Activated T-helper 2 cell treated with anti-CD3 and anti-CD28 coated beads, Interferon-gamma antibody, Interleukin-2, Interleukin-4, amounts not matched to agents 10 μg/mL and 5 μg/mL and 100 μg/mL, durations not matched to agents 14 hours and 24 hours and 36 hours (primary cell): ENCODE results near the gene SLC25A5. TPM values are rescaled to one million over a fixed set of nuclear protein-coding genes. Genes with fewer than 3 reads are reported as not detected.
A peak's percentile ranks its signal among the peaks of the same experiment; 100 is the strongest.
"Not testable (repeated sequence)": the region's sequence is repeated elsewhere in the genome, so short reads cannot be mapped to it uniquely, and the experiment has no call there.

ENCODE experiments used
- DNase-seq: peaks from one replicate; pipeline ENCODE4 v3.0.0; 2021; ENCODE audit warnings: low spot score
- H3K27ac Mint-ChIP-seq: one replicate; pipeline ENCODE4 v1.8.0; 2021; ENCODE audit warnings: mixed read lengths
- H3K27me3 Mint-ChIP-seq: one replicate; pipeline ENCODE4 v1.8.0; 2021; ENCODE audit warnings: low read depth, mixed read lengths
- H3K36me3 Mint-ChIP-seq: one replicate; pipeline ENCODE4 v1.8.0; 2021; ENCODE audit warnings: low read depth, mixed read lengths
- H3K4me1 Mint-ChIP-seq: one replicate; pipeline ENCODE4 v1.8.0; 2021; ENCODE audit warnings: low read depth, mixed read lengths
- H3K4me3 Mint-ChIP-seq: one replicate; pipeline ENCODE4 v1.8.0; 2021; ENCODE audit warnings: low read depth, mild to moderate bottlenecking, moderate library complexity, mixed read lengths
- H3K9me3 Mint-ChIP-seq: one replicate; pipeline ENCODE4 v1.8.0; 2021; ENCODE audit warnings: mixed read lengths
- intact Hi-C: fragments of 100-400 bp; cut with micrococcal nuclease; formaldehyde crosslinking; loops from one replicate; pipeline ENCODE4 v1.15.1; 2023
- total RNA-seq: library from RNA; stranded (reverse); gene quantifications from 2 replicates; pipeline ENCODE4 v1.2.3, GENCODE V29; 2022

The SLC25A5 gene
- total RNA-seq, 1 donor from 2014 or later, result 523 TPM

DNA sequence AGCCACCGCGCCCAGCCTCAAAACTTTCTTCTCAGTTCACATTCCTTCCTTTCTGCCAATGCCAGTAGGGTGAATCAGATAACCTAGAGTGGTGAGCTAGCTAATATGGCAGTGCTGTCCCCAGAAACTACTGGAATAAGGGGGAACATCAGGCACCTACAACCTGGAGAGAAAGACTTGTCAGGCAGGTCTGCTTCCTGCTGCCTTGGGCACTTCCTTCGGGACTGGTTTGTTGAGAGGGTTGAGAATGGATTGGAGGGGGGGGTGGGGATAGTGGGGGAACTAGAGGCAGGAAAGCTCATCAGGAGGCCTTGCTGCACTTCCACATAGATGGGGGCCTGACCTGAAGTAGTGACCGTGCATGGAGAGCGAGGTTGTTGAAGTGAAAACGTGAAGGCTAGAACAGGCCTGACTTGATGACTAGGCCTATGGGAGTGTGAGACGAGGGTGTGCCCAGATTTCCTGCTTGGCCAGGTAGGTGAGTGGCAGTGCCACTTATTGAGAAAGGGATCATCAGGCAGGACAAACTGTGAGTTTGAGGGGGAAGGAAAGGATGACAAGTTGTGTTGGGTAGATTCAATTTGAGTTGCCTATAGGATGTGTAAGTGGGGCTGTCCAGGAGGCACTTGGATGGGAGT lies 33.4 kb downstream of the SLC25A5 start:
- peaks cover 4% of the 10 kb centered on the region for H3K4me1 Mint-ChIP-seq
- H3K9me3 Mint-ChIP-seq, result no peaks in the 10 kb centered on the region
- H3K27me3 Mint-ChIP-seq, result no peaks in the 10 kb centered on the region
- no peak overlapping the region for H3K27ac Mint-ChIP-seq
- H3K36me3 Mint-ChIP-seq, result no peaks in the 10 kb centered on the region
- intact Hi-C loops, result no loop called here
- H3K4me3 Mint-ChIP-seq, result no peak overlapping the region
- no peak for DNase-seq

DNA sequence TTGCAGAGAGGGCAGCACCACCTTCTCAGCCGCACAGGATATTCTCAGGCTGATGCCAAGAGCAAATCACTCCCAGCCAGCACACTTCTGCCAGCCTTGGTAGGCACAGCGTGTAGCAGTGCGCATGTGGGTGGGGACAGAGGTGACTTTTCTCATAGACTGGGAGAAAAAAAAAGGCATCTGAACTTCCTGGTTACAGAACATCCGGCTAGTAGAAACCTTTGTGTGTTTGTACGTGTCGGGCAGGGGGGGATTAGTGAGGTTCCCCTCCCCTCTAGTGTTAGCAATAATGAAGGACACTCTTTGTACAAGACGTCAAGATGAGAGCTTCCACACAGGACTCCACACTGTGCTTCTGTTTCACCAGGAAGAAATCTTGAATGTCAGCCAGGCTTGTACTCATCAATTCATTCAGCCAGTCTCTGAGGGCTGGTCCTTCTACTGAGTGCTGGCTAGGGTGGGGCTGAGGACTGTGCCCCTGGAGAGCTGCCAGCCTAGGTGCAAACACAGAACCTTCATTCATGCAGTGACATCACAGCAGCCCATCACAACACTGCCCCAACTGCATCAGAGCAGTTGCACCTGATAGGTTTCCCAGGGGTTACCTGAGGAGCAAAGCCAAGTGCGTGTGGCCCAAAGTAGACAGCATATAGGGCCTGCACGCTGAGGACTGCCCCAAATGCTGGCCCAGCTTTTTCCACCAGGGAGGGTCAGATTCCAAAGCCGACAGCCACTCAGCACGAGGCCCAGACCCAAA lies 34.7 kb downstream of the SLC25A5 start:
- H3K4me1 Mint-ChIP-seq, result peaks cover 3% of the 10 kb centered on the region
- no peak for DNase-seq

DNA sequence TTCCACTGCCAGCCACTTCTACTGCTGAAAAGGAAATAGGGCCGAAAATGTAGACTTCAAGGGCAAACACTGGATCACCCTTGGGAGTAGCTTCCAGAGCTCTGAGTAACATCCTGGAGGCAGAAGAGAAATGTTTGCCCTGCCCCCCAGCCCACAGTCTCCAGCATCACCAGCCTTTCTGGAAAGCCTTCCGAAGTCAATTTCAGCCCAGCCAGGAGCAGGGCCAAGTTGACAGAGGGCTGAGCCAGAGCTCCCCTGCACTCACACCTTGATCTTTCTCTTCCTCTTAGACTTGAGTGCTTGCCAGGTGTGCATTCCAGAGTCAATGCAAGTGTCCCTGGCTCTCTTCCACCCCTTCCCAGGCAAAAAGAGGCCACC lies 35.2 kb downstream of the SLC25A5 start:
- H3K4me3 Mint-ChIP-seq, result no peak overlapping the region
- H3K4me1 Mint-ChIP-seq, result peaks cover 3% of the 10 kb centered on the region
- no peaks in the 10 kb centered on the region for H3K36me3 Mint-ChIP-seq
- no peak overlapping the region for H3K27ac Mint-ChIP-seq
- no peaks in the 10 kb centered on the region for H3K27me3 Mint-ChIP-seq
- intact Hi-C loops, result no loop called here
- no peak for DNase-seq
- H3K9me3 Mint-ChIP-seq, result no peaks in the 10 kb centered on the region

More for the DNA sequence above, 34.7 kb downstream of the SLC25A5 start:
- Mint-ChIP-seq H3K9me3 (no peaks in the 10 kb centered on the region), H3K27me3 (no peaks in the 10 kb centered on the region), H3K4me3 (no peak overlapping the region), H3K27ac (no peak overlapping the region), H3K36me3 (no peaks in the 10 kb centered on the region)
- intact Hi-C loops, result no loop called here

DNA sequence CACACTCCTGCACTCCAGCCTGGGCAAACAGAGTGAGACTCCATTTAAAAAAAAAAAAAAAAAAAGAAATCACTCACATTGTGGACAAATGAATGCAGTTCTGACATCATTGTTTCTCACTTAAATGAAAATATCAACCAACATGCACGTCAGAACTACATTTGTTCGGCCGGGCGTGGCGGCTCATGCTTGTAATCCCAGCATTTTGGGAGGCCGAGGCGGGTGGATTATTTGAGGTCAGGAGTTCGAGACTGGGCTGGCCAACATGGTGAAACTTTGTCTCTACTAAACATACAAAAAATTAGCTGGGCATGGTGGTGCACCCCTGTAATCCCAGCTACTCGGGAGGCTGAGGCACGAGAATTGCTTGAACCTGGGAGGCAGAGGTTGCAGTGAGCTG lies 36.9 kb downstream of the SLC25A5 start:
- H3K4me3 Mint-ChIP-seq, H3K36me3 Mint-ChIP-seq, DNase-seq, intact Hi-C loops, H3K27me3 Mint-ChIP-seq, H3K27ac Mint-ChIP-seq, H3K9me3 Mint-ChIP-seq, H3K4me1 Mint-ChIP-seq: not testable (repeated sequence)

DNA sequence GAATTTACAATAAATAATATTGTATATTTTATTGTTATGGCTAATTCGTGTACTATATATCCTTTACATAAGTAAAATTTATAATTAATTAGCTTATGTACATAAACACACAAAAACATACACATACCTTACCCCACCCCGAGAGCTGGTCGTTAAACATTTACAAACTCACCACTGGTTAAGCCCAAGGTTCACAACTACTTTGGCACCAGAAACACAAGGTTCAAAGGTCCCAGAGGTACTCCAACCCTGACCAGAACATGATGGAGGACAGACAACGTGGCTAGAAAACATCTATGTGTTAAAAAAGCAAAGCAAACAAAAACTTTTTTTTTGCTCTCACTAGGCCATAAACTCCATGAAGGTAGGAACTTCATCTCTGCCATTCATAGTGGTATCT lies 37.7 kb downstream of the SLC25A5 start:
- intact Hi-C loops, result no loop called here
- no peak for DNase-seq
- Mint-ChIP-seq H3K27ac (no peak overlapping the region), H3K27me3 (peaks cover 2% of the 10 kb centered on the region), H3K36me3 (no peaks in the 10 kb centered on the region), H3K4me1 (peaks cover 5% of the 10 kb centered on the region), H3K9me3 (no peaks in the 10 kb centered on the region), H3K4me3 (no peak overlapping the region)

DNA sequence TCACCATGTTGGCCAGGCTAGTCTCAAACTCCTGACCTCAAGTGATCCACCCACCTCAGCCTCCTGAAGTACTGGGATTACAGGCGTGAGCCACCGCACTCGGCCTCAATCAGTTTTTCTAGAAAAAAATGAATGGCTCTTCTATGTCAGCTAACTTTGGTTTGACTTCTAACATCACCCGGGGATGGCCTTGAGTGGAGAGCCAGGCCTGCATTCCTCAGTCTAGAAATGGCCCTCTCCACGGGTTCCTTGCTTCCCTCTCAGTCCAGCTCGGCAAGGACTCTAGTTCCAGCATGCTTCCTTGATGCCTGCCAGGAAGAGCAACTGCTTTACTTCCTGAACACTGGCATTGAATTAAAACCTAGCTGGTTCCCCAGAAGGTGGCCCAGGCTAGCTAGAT lies 39.0 kb downstream of the SLC25A5 start:
- intact Hi-C loops, result no loop called here
- Mint-ChIP-seq H3K27me3 (peaks cover 2% of the 10 kb centered on the region), H3K4me1 (peaks cover 5% of the 10 kb centered on the region), H3K4me3 (no peak overlapping the region), H3K27ac (no peak overlapping the region), H3K36me3 (no peaks in the 10 kb centered on the region), H3K9me3 (no peaks in the 10 kb centered on the region)
- DNase-seq, result no peak

DNA sequence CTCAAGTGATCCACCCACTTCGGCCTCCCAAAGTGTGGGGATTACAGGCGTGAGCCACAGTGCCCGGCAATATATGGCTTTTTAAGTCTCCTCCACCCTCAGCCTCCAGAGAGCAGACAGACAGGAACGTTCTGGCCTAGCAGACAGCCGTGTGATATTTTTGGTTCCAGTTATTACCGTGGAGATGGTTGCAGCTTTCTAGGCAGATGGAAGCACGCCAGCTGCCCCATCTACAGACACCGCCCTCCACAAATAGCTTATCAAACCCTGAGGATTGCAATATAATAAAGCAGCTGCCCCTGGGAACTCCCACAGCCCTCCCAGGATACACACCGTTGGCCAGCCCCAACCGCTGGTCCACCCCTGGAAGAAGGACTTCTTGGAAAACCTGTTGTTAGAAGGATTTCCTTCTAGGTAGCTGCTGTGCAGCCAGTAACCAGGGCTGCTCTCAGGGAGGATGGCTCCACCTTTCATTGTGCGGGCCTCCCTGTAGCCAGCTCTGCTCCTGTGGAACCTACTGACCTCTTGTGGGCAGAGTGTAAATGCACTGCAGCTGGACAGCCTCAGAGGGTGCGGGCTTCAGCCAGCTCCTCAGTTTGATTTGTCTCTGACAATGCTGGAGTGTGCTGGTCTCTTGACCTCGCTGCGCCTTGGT lies 44.0 kb downstream of the SLC25A5 start:
- Mint-ChIP-seq H3K4me1 (peaks cover 5% of the 10 kb centered on the region), H3K27ac (no peak overlapping the region), H3K36me3 (no peaks in the 10 kb centered on the region), H3K4me3 (no peak overlapping the region), H3K27me3 (peaks cover 2% of the 10 kb centered on the region), H3K9me3 (no peaks in the 10 kb centered on the region)
- intact Hi-C loops, result loop anchor here (10.0 kb wide), 3 partner anchors 93 to 243 kb away; partner anchors contain the start of genes NKRF, SEPTIN6 and SOWAHD
- DNase-seq, result no peak

DNA sequence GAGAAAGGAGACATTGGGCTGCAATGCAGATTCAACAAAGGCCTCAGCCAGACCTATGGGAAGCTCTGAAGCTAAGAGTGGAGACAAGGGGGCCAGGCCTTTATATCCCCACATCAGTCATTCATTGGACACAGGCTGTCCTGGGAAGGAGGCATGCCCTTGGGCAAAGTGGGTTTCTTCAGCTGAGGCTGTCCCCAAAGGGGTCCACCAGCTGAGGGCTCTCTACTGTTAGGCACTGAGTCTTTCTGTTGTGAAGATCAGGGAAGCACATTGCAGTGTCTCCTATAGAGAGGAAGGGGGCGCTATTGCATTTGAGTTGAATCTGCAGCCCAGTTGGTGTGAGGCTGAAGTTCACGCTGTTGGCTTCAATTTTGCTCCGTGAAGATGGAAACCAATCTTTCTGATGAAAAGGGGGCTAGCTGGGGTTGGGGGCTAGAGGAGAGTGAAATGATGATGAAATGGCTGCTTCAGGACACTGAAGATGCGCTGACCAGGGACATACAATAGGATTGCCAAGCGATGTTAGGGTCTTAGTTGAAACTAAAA lies 48.0 kb downstream of the SLC25A5 start:
- peak overlapping the region; percentile 26 for H3K27ac Mint-ChIP-seq
- intact Hi-C loops, result loop anchor here (1.0 to 10.0 kb wide), 5 partner anchors 59 to 239 kb away; partner anchors contain the start of genes NKRF, SEPTIN6 and SOWAHD
- peaks cover 4% of the 10 kb centered on the region for H3K4me1 Mint-ChIP-seq
- DNase-seq, result peak; percentile 17
- H3K9me3 Mint-ChIP-seq, result no peaks in the 10 kb centered on the region
- no peaks in the 10 kb centered on the region for H3K27me3 Mint-ChIP-seq
- H3K4me3 Mint-ChIP-seq, result no peak overlapping the region
- H3K36me3 Mint-ChIP-seq, result no peaks in the 10 kb centered on the region

DNA sequence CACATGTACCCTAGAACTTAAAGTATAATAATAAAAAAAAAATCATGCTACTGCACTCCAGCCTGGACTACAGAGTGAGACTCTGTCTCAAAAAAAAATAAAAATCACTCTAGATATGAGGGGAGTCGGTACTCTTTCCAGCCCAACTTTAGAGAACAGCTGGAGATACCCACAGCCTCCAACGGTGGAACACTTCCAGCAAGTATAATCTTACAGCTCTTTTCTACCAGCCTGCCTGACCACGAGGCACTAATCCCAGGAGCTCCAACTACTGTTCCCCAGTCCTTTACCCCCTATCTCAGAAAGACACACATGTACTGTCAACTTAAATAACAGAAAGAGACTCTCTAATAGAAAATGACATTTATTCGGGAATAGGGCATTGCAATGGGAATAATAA lies 50.1 kb downstream of the SLC25A5 start:
- no peak for DNase-seq
- intact Hi-C loops, result loop anchor here (10.0 kb wide), 3 partner anchors 86 to 236 kb away; partner anchors contain the start of genes NKRF, SEPTIN6 and SOWAHD

More for the DNA sequence above, 50.1 kb downstream of the SLC25A5 start:
- no peaks in the 10 kb centered on the region for H3K36me3 Mint-ChIP-seq
- no peak overlapping the region for H3K27ac Mint-ChIP-seq
- no peak overlapping the region for H3K4me3 Mint-ChIP-seq
- H3K27me3 Mint-ChIP-seq, result no peaks in the 10 kb centered on the region
- H3K4me1 Mint-ChIP-seq, result peaks cover 4% of the 10 kb centered on the region
- H3K9me3 Mint-ChIP-seq, result no peaks in the 10 kb centered on the region

Other genes with a start within 250 kb of the SLC25A5 start
- gene PGRMC1, start 232.2 kb upstream of the SLC25A5 start, total RNA-seq, result 45.2 and 46.0 TPM in 2 replicates
- 13.4 and 13.6 TPM in 2 replicates for gene SLC25A43, start 69.1 kb upstream of the SLC25A5 start, total RNA-seq
- 21.9 and 22.0 TPM in 2 replicates for gene STEEP1, start 97.0 kb downstream of the SLC25A5 start, total RNA-seq
- gene UBE2A, start 106.1 kb downstream of the SLC25A5 start, total RNA-seq, result 60.6 and 61.6 TPM in 2 replicates
- 25.1 and 25.9 TPM in 2 replicates for gene NKRF, start 138.0 kb downstream of the SLC25A5 start, total RNA-seq
- gene SEPTIN6, start 224.7 kb downstream of the SLC25A5 start, total RNA-seq, result 175 and 179 TPM in 2 replicates